IMR-90 (cell line): ENCODE measurements around the gene GLS2. TPM values are rescaled to one million over a fixed set of nuclear protein-coding genes. Genes with fewer than 3 reads are reported as not detected.
"Not testable (repeated sequence)": the region's sequence is repeated elsewhere in the genome, so short reads cannot be mapped to it uniquely, and the experiment has no call there.

Experiments used
- ATAC-seq: fragments of 200-7000 bp; cut with Tn5 transposase; 2 replicates; pipeline ENCODE4 v1.9.1; 2020; ENCODE audit warnings: low read depth, mild to moderate bottlenecking, moderate library complexity
- BruUV-seq: library from RNA; stranded (reverse); fragments of 400-500 nt; replicated peaks from 2 replicates; lab custom pipeline; 2021; lab: Mats Ljungman, UMichigan
- CTCF ChIA-PET: fragments of 300-600 bp; formaldehyde crosslinking; extraction: SDS; loops from one replicate; lab custom pipeline; 2021; ENCODE audit warnings: antibody characterized with exemption; lab: Yijun Ruan, JAX
- POLR2A ChIA-PET: fragments of 300-600 bp; sonication (Branson Sonifier 250); formaldehyde crosslinking; loops from one replicate; lab custom pipeline; 2022; ENCODE audit warnings: antibody characterized with exemption; ENCODE audit not compliant: unreplicated experiment; lab: Charles Lee
- DNase-seq: peaks from one replicate; pipeline ENCODE4 v3.0.0; 2013
- H2AFZ ChIP-seq: replicated peaks from 2 replicates; pipeline ENCODE3; 2013; ENCODE audit warnings: low read length, mild to moderate bottlenecking; ENCODE audit not compliant: poor library complexity
- H2AK5ac ChIP-seq: 2 replicates; pipeline ENCODE4 v1.6.1; 2013; ENCODE audit warnings: low read depth, low read length, inconsistent platforms
- H2AK9ac ChIP-seq: replicated peaks from 2 replicates; pipeline ENCODE3; 2013; ENCODE audit warnings: mild to moderate bottlenecking, low read depth, low read length, moderate library complexity; ENCODE audit not compliant: poor library complexity
- H2BK120ac ChIP-seq: 2 replicates; pipeline ENCODE4 v1.6.1; 2013; ENCODE audit warnings: low read depth, low read length, inconsistent platforms
- H2BK15ac ChIP-seq: 3 replicates; pipeline ENCODE4 v1.6.1; 2013; ENCODE audit warnings: low read depth, low read length, inconsistent platforms
- H2BK20ac ChIP-seq: 2 replicates; pipeline ENCODE4 v1.6.1; 2013; ENCODE audit warnings: low read depth, mild to moderate bottlenecking, inconsistent platforms, low read length, moderate library complexity
- H2BK5ac ChIP-seq: 2 replicates; pipeline ENCODE4 v1.6.1; 2013; ENCODE audit warnings: mild to moderate bottlenecking, low read depth, low read length, inconsistent platforms; ENCODE audit not compliant: poor library complexity, severe bottlenecking
- H3K14ac ChIP-seq: replicated peaks from 2 replicates; pipeline ENCODE4 v1.6.1; 2013; ENCODE audit warnings: low read depth, low read length, inconsistent platforms
- H3K18ac ChIP-seq: 2 replicates; pipeline ENCODE4 v1.6.1; 2013; ENCODE audit warnings: low read depth, low read length, control low read depth
- H3K23ac ChIP-seq: 2 replicates; pipeline ENCODE4 v1.6.1; 2013; ENCODE audit warnings: low read depth, low read length, inconsistent platforms
- H3K27ac ChIP-seq: 2 replicates; pipeline ENCODE4 v1.5.1; 2013; ENCODE audit warnings: mild to moderate bottlenecking, control low read depth, low read length; ENCODE audit not compliant: insufficient read depth
- H3K27me3 ChIP-seq: 2 replicates; pipeline ENCODE4 v1.6.1; 2013; ENCODE audit warnings: low read length; ENCODE audit not compliant: control insufficient read depth, insufficient read depth
- H3K36me3 ChIP-seq: 2 replicates; pipeline ENCODE4 v1.6.1; 2013; ENCODE audit warnings: low read length, mixed read lengths; ENCODE audit not compliant: control insufficient read depth, insufficient read depth
- H3K4ac ChIP-seq: 2 replicates; pipeline ENCODE4 v1.6.1; 2013; ENCODE audit warnings: low read depth, low read length, inconsistent platforms
- H3K4me1 ChIP-seq: 2 replicates; pipeline ENCODE4 v1.6.1; 2013; ENCODE audit warnings: low read length, mixed read lengths; ENCODE audit not compliant: control insufficient read depth, insufficient read depth
- H3K4me2 ChIP-seq: 2 replicates; pipeline ENCODE4 v1.6.1; 2013; ENCODE audit warnings: low read depth, mild to moderate bottlenecking, control low read depth, low read length, moderate library complexity
- H3K4me3 ChIP-seq: 2 replicates; pipeline ENCODE4 v1.5.1; 2013; ENCODE audit warnings: low read depth, mild to moderate bottlenecking, control low read depth, low read length, moderate library complexity; ENCODE audit not compliant: insufficient read depth
- H3K56ac ChIP-seq: 2 replicates; pipeline ENCODE4 v1.6.1; 2013; ENCODE audit warnings: low read length, inconsistent platforms; ENCODE audit not compliant: insufficient read depth; ENCODE audit errors: extremely low read depth
- H3K79me1 ChIP-seq, 2 experiments: 2 replicates each; pipeline ENCODE4 v1.6.1; 2013; ENCODE audit warnings: low read length in 2 of 2, inconsistent platforms in 1 of 2, low read depth in 1 of 2
- H3K9ac ChIP-seq: 2 replicates; pipeline ENCODE4 v1.6.1; 2013; ENCODE audit warnings: low read depth, low read length, control low read depth
- H3K9me1 ChIP-seq: 2 replicates; pipeline ENCODE4 v1.6.1; 2013; ENCODE audit warnings: low read length, inconsistent platforms; ENCODE audit not compliant: insufficient read depth
- H3K9me3 ChIP-seq: 2 replicates; pipeline ENCODE4 v1.6.1; 2013; ENCODE audit warnings: low read length; ENCODE audit not compliant: control insufficient read depth, insufficient read depth
- H4K20me1 ChIP-seq: 2 replicates; pipeline ENCODE4 v1.6.1; 2013; ENCODE audit warnings: low read length, inconsistent platforms; ENCODE audit not compliant: insufficient read depth
- H4K5ac ChIP-seq: 2 replicates; pipeline ENCODE4 v1.6.1; 2013; ENCODE audit warnings: mild to moderate bottlenecking, low read depth, low read length, control low read depth
- H4K8ac ChIP-seq, 2 experiments: 2 replicates each; pipeline ENCODE4 v1.6.1; 2013; ENCODE audit warnings: low read depth in 2 of 2, low read length in 2 of 2, control low read depth in 1 of 2, inconsistent platforms in 1 of 2
- H4K91ac ChIP-seq: 2 replicates; pipeline ENCODE4 v1.6.1; 2013; ENCODE audit warnings: low read depth, low read length, inconsistent platforms; ENCODE audit not compliant: insufficient read depth
- WGBS, 2 experiments: methylation state at CpG; one replicate each; pipeline versions ENCODE4 v1.1.5 to v1.1.7; 2013; ENCODE audit warnings: missing lambda C conversion rate in 2 of 2; ENCODE audit not compliant: insufficient read length in 1 of 2; ENCODE audit errors: extremely low coverage in 2 of 2; 5-methylcytosine and 5-hydroxymethylcytosine counted together
- dilution Hi-C: fragments of 300-500 bp; cut with HindIII; formaldehyde crosslinking; loops from one replicate; pipeline ENCODE4 v1.14.3; 2018; ENCODE audit warnings: low sequenced_read_pairs; ENCODE audit not compliant: unreplicated experiment
- in situ Hi-C: fragments of 300-500 bp; cut with MboI; formaldehyde crosslinking; loops from 3 replicates; pipeline ENCODE4 v1.14.3; 2019; ENCODE audit warnings: low sequenced_read_pairs, inconsistent platforms, mixed read lengths
- intact Hi-C: fragments of 100-400 bp; cut with micrococcal nuclease; formaldehyde crosslinking; loops from 2 replicates; pipeline ENCODE4 v1.10.0; 2022
- polyA plus RNA-seq, 3 experiments: library from polyadenylated mRNA; depleted of rRNA; stranded (reverse); fragments of >200 nt; gene quantifications; 2 replicates each; pipeline ENCODE4 v1.2.3, GENCODE V29; 2012; ENCODE audit warnings: low replicate concordance in 1 of 3
- total RNA-seq: library from RNA; depleted of rRNA; stranded (reverse); fragments of >200 nt; gene quantifications from 2 replicates; pipeline ENCODE4 v1.2.3, GENCODE V29; 2012

Gene GLS2
- total and polyA plus RNA-seq, 2 of the 4 experiments (the other 2 are of a cell fraction) = 0.21 to 0.36 TPM

- H2BK20ac ChIP-seq, ATAC-seq, H3K9me1 ChIP-seq, H3K4ac ChIP-seq, H4K20me1 ChIP-seq, H2AFZ ChIP-seq, H3K4me3 ChIP-seq, DNase-seq, intact Hi-C loops, H4K91ac ChIP-seq, CTCF ChIA-PET, H3K79me1 ChIP-seq, H3K14ac ChIP-seq, H3K4me1 ChIP-seq, dilution Hi-C loops, H3K4me2 ChIP-seq, H3K56ac ChIP-seq, H4K5ac ChIP-seq, H2AK9ac ChIP-seq, H2BK5ac ChIP-seq, POLR2A ChIA-PET, H3K18ac ChIP-seq, H3K27ac ChIP-seq, H2AK5ac ChIP-seq, H2BK15ac ChIP-seq, H3K36me3 ChIP-seq, H3K9me3 ChIP-seq, H3K9ac ChIP-seq, H3K27me3 ChIP-seq, H4K8ac ChIP-seq, H2BK120ac ChIP-seq, BruUV-seq, H3K23ac ChIP-seq: not testable (repeated sequence)
- in situ Hi-C loops = loop anchor here (25.0 kb wide), 1 partner anchor 487 kb away; a partner anchor contains a TSS
- no CpG with 5 or more reads among the region's 13 CpGs for WGBS, 2 experiments
Measured at GRCh38 chr12:56499879-56500278, 11.9 kb upstream of the GLS2 start.

DNA sequence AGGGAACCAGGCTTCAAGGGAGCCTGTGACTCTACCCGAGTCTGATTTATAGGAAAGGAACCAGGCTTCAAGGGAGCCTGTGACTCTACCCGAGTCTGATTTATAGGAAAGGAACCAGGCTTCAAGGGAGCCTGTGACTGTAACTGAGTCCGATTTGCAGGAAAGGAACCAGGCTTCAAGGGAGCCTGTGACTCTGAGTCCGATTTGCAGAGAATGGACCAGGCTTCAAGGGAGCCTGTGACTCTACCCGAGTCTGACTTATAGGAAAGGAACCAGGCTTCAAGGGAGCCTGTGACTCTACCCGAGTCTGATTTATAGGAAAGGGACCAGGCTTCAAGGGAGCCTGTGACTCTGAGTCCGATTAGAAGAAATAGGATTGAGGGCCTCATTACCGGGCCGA, 11.5 kb upstream of the GLS2 start:
- H2AFZ ChIP-seq, dilution Hi-C loops, H2BK15ac ChIP-seq, H3K27me3 ChIP-seq, CTCF ChIA-PET, H2AK9ac ChIP-seq, H3K27ac ChIP-seq, H3K9me1 ChIP-seq, H2AK5ac ChIP-seq, H3K23ac ChIP-seq, H3K36me3 ChIP-seq, H3K4ac ChIP-seq, intact Hi-C loops, POLR2A ChIA-PET, H3K4me3 ChIP-seq, BruUV-seq, in situ Hi-C loops, H3K56ac ChIP-seq, H2BK20ac ChIP-seq, H3K79me1 ChIP-seq, H2BK120ac ChIP-seq, ATAC-seq, H3K9me3 ChIP-seq, H4K20me1 ChIP-seq, H3K18ac ChIP-seq, DNase-seq, H2BK5ac ChIP-seq, H3K4me1 ChIP-seq, H3K9ac ChIP-seq, H4K8ac ChIP-seq, H3K4me2 ChIP-seq, H4K91ac ChIP-seq, H3K14ac ChIP-seq, H4K5ac ChIP-seq: not testable (repeated sequence)
- WGBS, 2 experiments = 75% methylated on average over 6 of the region's 9 CpGs; no CpG with 5 or more reads in 1 of the 2 experiments
